ENCODE measurements around the gene PLOD2. TPM values are rescaled to one million over a fixed set of nuclear protein-coding genes. Genes with fewer than 3 reads are reported as not detected.
A peak's percentile ranks its signal among the peaks of the same experiment; 100 is the strongest.

The PLOD2 gene
- total RNA-seq, 1 donor from 2014 or later, result 24.2 TPM

DNA sequence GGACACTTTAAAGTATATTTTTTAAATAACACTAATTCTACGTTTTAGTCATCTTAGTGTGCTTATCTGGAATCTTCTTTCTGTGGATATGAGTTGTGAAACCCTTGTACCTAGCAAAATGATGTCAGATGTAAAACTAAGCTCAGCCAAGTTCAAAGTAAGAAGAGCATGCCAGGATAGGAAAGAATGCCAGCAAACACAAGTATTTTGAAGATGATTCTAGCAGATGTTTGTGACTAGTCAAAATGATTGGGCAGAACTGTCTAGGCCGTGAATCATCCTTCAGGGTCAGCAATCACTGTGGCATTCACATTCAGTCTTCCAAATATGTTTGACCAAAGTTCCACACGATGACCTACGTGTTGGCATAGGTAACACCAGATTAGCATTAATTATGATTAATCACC is 5.4 kb upstream of the PLOD2 start:
- no peak for DNase-seq

DNA sequence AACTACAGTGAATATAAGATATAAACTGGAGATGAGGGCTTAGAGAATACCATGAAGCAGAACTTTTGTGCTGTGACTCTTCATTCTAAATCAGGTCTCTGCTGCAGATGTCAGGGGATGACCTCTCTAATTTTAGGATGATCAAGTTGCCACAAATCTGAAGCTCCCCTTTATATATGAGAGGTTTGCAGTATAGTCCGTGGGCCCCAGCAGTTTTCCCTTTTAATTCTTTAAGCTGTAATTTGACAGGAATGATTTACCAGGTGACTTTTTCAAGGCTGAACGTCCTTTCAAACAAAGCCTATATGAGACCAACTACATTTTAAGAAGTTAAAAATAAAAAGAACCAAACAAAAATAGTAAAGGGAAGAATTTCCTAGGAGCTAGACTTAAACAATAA is 4.9 kb upstream of the PLOD2 start:
- DNase-seq, result no peak

- no peak for DNase-seq
Measured at GRCh38 chr3:146164971-146165769, 4.2 kb upstream of the PLOD2 start.

GRCh38 chr3:146164506-146164905 is 3.5 kb upstream of the PLOD2 start:
- no peak for DNase-seq

DNA sequence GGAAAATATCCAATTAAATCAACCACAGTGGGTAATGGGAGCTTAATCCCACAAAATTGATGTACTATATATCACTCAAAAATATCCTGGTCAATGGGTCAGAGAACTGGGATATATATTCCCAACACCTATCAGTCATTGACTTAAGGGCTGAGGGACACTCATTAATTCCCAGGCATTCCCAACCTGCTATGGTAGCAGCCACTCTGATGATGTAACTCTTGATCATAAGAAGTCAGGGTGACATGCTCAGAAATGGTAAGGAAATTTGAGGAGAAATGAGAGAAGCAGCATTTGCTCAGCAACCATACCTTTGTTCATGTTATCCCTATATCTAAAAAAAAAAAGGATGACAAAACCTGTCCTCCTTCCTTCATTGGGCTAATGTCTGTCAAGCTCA is 3.1 kb upstream of the PLOD2 start:
- DNase-seq, result no peak

DNA sequence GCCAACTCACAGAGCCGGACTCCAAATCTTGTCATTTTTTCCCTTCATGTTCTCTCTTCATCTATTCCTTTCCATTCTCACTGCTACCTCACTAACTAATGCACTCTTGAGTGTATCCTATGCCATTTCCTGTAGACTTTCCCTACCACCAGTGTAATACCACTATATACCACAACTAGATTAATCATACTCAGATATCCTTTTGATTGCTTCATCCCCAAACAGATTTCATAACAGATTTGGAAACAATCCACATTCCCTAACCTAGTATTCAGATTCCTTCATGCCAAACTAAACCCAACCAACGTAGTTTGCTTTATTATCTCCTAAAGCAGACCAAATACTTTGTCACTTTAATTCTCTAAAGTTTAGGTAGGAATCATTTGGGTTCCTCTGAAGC is 2.6 kb upstream of the PLOD2 start:
- no peak for DNase-seq

GRCh38 chr3:146162561-146162960 is 1.6 kb upstream of the PLOD2 start:
- DNase-seq, result no peak

DNA sequence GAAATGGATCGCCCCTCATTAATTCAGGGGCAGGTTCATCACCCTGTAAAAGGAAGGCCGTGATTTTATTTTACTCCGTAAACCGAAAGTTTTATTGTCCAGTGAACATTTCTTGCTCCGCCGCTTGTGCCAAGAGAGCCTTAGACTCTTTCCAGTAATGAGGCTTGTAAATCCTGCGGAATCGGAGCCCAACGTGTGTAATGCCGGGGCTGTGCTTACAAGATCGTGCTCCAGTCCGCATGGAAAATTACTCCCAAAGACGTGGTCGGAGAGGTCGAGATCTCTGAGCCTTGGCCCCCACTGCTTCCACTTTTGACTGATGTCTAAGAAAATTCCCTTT is 649 bp upstream of the PLOD2 start:
- DNase-seq, result peak; percentile 40

GRCh38 chr3:146160321-146160963 is 542 bp downstream of the PLOD2 start:
- DNase-seq, result peak; percentile 73

GRCh38 chr3:146159616-146160320 is 1.2 kb downstream of the PLOD2 start:
- DNase-seq, result peak; percentile 78

DNA sequence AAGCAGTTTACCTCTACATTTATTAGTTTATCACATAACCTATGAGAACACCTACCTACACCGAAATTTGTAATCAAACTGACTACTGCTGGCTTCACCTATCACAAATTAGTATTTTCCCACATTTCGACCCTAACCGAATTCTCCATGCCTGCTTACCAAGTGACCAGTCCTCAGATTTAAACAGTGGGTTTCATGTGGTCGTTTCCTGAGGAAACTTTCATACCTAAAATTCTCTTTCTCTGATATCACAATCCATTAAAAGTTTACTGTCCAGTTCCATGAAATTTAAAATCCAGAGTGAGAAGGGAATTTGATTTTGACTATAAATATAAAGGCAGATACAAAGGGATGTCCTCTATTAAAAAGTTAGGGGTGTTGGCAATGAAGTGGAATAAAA is 1.9 kb downstream of the PLOD2 start:
- DNase-seq, result no peak

DNA sequence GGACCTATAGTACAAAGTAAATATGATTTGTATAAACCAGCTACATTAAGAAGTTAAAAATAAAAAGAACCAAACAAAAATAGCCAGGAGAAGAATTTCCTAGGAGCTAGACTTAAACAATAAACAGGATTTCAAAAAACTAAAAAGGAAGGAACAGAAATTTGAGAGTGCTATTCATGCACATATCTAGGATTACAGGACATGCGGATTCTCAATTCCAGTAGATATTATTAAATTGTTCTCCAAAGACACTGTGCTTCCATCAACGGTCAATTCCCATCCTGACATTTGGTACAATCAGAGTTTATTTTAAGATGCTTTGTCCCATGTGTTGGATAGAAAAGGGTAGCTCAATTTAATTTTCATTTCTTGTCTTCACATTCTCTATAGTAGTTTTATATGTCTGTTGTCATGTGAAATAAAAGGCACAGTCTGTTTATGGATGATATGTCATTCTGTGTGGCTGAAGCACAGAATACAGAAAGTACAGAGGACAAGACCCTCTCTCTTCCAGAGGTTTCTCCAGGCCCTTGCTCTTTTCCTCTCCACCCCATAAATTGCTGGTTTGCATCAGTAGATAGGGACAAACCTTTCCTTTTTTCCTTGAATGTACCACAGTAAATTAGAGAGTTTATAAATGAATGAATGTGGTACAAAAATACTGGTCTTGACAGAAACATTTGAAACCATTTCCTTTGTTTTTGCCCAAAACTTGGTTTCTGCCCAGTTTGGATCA is 3.5 kb downstream of the PLOD2 start:
- no peak for DNase-seq

- DNase-seq, result no peak
Measured at GRCh38 chr3:146156666-146157314, 4.2 kb downstream of the PLOD2 start.

- no peak for DNase-seq
Measured at GRCh38 chr3:146156095-146156494, 4.9 kb downstream of the PLOD2 start.

- no peak for DNase-seq
Measured at GRCh38 chr3:146154995-146155394, 6.0 kb downstream of the PLOD2 start.

DNA sequence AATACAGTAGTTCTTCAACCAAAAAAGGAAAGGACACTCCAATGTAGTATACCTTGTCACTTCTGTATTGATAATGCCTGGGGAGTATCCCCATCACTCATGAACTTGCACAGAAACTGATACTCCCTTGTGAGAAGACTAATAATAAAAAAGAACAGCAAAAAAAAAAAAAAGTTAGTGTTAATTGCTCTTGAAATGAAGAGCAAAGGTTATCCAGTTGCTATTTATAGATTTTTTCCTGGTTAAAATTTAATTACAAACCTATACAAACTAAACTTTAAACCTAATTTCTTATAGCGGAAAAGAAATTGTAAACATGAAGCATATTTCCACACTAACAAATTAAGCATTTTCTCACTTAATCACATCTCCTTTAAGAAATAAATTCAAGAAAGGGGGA is 6.7 kb downstream of the PLOD2 start:
- no peak for DNase-seq

- DNase-seq, result no peak
Measured at GRCh38 chr3:146153429-146153828, 7.6 kb downstream of the PLOD2 start.

- no peak for DNase-seq
Measured at GRCh38 chr3:146152834-146153233, 8.2 kb downstream of the PLOD2 start.

DNA sequence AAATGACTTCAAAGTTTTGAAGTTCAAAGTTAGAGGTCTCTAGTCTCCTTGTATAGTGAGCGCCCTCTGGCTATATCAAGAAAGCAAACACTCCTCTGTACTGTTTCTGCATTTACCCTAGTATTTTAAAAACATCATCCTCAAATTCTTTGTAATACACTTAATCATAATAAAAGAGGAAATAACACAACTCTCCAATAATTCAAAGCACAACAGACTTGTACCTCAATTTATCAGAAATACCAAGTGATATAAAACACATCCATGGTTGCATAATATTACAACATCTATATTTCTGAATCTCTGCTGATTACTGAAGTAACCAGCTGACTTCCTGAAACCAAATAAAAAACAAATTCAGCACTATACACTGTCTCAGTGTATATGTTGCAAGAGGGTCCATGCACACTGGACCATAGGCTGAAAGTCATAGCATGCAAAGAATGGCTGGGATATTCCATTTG is 12.5 kb downstream of the PLOD2 start:
- no peak for DNase-seq

GRCh38 chr3:146145642-146146041 is 15.3 kb downstream of the PLOD2 start:
- DNase-seq, result no peak

- no peak for DNase-seq
Measured at GRCh38 chr3:146142757-146143156, 18.2 kb downstream of the PLOD2 start.

- no peak for DNase-seq
Measured at GRCh38 chr3:146139586-146140110, 21.3 kb downstream of the PLOD2 start.

Data from skin of body (tissue), 2 donors.